ENCODE measurements around the gene NR2F6.

NR2F6 gene

GRCh38 chr19:17263712-17264640, 18.3 kb upstream of the NR2F6 start:
- no peak for DNase-seq

GRCh38 chr19:17262557-17262956, 16.8 kb upstream of the NR2F6 start:
- DNase-seq: no peak

GRCh38 chr19:17260842-17261325, 15.2 kb upstream of the NR2F6 start:
- peak; percentile 66 for DNase-seq

GRCh38 chr19:17259934-17260333, 14.2 kb upstream of the NR2F6 start:
- DNase-seq: no peak

GRCh38 chr19:17259118-17259780, 13.5 kb upstream of the NR2F6 start:
- no peak for DNase-seq

GRCh38 chr19:17256130-17256529, 10.4 kb upstream of the NR2F6 start:
- DNase-seq: no peak

- DNase-seq: no peak
Observed at GRCh38 chr19:17255150-17255621, 9.5 kb upstream of the NR2F6 start.

GRCh38 chr19:17254636-17255035, 8.9 kb upstream of the NR2F6 start:
- DNase-seq: no peak

- no peak for DNase-seq
Observed at GRCh38 chr19:17249887-17250548, 4.3 kb upstream of the NR2F6 start.

- no peak for DNase-seq
Observed at GRCh38 chr19:17248011-17248776, 2.5 kb upstream of the NR2F6 start.

GRCh38 chr19:17246681-17247425, 1.1 kb upstream of the NR2F6 start:
- DNase-seq: no peak

- no peak for DNase-seq
Observed at GRCh38 chr19:17244618-17245534, 843 bp downstream of the NR2F6 start.

GRCh38 chr19:17243830-17244617, 1.7 kb downstream of the NR2F6 start:
- no peak for DNase-seq

- no peak for DNase-seq
Observed at GRCh38 chr19:17243211-17243829, 2.4 kb downstream of the NR2F6 start.

GRCh38 chr19:17242431-17243208, 3.1 kb downstream of the NR2F6 start:
- no peak for DNase-seq

- DNase-seq: no peak
Observed at GRCh38 chr19:17240826-17241399, 4.8 kb downstream of the NR2F6 start.

- no peak for DNase-seq
Observed at GRCh38 chr19:17240062-17240752, 5.5 kb downstream of the NR2F6 start.

All from DMS 273 treated with DMSO at 0.1 percent for 48 hours (cell line).